K562 (cell line): Measurements from ENCODE around the gene KNOP1.

Source experiments
- CHD1 ChIP-seq: fragments of 200-600 bp; sonication (generic); IDR thresholded peaks from one replicate; pipeline ENCODE4 v1.6.1; 2012; ENCODE audit warnings: mild to moderate bottlenecking, moderate library complexity, low read length, inconsistent platforms
- PML ChIP-seq: IDR thresholded peaks from 2 replicates; pipeline ENCODE4 v1.6.1; 2012; ENCODE audit warnings: low read length, inconsistent platforms
- ZNF274 ChIP-seq: IDR thresholded peaks from 2 replicates; pipeline ENCODE4 v1.6.1; 2011; ENCODE audit warnings: low read depth, mild to moderate bottlenecking, low read length, moderate library complexity, borderline replicate concordance

DNA sequence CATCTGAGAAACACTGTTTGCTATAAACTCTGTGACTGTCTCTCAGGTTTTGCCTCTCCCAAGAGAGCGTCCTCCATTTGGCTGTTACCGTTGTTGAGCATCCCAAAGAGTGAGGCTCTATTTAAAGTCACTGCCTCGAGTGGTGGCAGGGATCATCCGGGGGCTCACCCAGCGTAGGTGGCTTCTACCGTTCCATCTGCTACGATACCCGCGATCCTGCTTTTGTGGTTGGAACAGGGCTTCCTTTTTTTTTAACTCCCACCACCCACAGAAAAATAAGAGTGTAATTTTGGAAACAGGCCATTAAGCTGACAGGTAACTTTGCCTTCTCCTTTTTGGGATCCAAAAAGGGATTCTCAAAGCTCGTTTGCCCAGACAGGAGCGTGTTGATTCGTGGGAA, 36.4 kb downstream of the KNOP1 start:
- TF ChIP-seq PML (no peak), CHD1 (no peak), ZNF274 (no peak)
